BE2C (cell line): ENCODE results near the gene C3orf22.

Experiments
- DNase-seq: peaks from one replicate; pipeline ENCODE4 v3.0.0-alpha.2; 2020
- H3K27me3 ChIP-seq: fragments of 250-450 bp; sonication (Bioruptor Pico); 2 replicates; pipeline ENCODE4 v1.5.1; 2020; ENCODE audit warnings: mild to moderate bottlenecking
- H3K36me3 ChIP-seq: fragments of 250-450 bp; sonication (Bioruptor Pico); 2 replicates; pipeline ENCODE4 v1.5.1; 2020; ENCODE audit warnings: mild to moderate bottlenecking
- H3K4me1 ChIP-seq: fragments of 250-450 bp; sonication (Bioruptor Pico); 2 replicates; pipeline ENCODE4 v1.5.1; 2020
- H3K4me3 ChIP-seq: 2 replicates; pipeline ENCODE4 v1.5.1; 2011; ENCODE audit warnings: low read depth, low read length
- H3K9me3 ChIP-seq: fragments of 250-450 bp; sonication (Bioruptor Pico); 2 replicates; pipeline ENCODE4 v1.5.1; 2020
- TF ChIP-seq, protein P1 (sequence below): IDR thresholded peaks from 2 replicates; pipeline ENCODE4 v1.5.1; 2012; ENCODE audit warnings: mild to moderate bottlenecking, low read depth, low read length

The C3orf22 gene

DNA sequence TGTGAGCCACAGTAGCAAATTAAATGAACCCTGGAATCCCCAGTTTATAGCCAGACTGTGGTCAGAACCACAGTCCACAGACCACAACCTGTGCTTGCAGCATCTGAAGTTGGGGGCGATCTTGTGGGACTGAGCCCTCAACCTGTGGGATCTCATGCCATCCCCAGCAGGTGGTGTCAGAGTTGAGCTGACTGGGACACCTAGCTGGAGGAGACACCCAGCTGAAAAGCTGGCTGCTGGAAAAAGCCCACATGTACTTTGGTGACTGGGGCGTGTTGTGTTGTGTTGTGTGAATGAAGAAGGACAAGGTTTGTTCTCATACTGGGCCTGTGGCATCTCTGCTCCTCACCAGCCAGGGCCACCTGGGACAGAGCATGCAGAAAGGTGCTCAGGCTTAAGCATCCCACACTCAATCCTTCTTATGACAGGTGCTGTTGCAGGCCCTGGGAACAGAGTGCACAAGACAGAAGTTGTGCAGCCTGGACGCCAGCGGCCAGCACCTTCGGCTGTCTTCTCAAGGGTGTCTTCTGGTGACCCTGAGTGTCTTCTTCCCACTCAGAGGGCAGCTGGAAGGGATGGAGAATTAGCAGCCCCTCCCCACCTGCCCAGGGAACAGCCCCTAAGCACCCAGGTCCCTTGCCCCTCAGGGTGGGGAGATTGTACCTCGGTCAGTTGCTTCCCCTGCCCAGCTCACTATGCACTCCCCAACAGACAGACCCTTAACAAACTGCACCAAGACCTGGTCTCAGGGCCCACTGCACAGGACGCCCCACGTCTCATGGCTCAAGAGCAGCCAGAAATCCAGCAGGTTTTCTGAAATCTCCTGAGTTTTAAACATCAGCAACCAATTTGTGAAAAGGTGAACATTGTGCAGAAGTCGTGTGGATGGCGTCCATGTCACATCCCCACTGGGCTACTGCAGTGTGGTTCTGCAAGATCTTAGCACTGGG lies 39.0 kb downstream of the C3orf22 start:
- no peaks in the 10 kb centered on the region for H3K9me3 ChIP-seq

DNA sequence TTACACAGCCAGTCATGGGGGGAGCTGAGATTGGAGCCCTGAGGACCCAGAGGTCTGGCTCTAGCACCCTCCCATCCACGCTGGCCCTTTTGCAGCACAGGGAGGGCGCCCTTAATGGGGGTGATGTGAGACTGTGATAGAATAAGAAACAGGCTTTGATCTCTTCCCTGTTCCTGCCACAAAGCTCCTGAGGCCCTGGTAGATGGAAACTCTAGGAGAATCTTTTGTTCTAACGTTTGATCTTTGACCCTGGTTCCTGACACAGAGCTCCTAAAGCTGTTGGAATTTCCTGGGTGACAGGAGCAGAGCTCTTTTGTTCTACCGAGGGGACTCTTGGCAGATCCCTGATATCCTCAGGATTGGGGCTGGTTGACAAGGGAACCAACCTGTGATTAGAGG lies 40.0 kb downstream of the C3orf22 start:
- Histone ChIP-seq H3K27me3 (peaks cover 14% of the 10 kb centered on the region), H3K4me3 (no peak overlapping the region), H3K4me1 (no peaks in the 10 kb centered on the region), H3K36me3 (no peaks in the 10 kb centered on the region), H3K9me3 (no peaks in the 10 kb centered on the region)
- DNase-seq = no peak
- TF ChIP-seq, protein P1, sequence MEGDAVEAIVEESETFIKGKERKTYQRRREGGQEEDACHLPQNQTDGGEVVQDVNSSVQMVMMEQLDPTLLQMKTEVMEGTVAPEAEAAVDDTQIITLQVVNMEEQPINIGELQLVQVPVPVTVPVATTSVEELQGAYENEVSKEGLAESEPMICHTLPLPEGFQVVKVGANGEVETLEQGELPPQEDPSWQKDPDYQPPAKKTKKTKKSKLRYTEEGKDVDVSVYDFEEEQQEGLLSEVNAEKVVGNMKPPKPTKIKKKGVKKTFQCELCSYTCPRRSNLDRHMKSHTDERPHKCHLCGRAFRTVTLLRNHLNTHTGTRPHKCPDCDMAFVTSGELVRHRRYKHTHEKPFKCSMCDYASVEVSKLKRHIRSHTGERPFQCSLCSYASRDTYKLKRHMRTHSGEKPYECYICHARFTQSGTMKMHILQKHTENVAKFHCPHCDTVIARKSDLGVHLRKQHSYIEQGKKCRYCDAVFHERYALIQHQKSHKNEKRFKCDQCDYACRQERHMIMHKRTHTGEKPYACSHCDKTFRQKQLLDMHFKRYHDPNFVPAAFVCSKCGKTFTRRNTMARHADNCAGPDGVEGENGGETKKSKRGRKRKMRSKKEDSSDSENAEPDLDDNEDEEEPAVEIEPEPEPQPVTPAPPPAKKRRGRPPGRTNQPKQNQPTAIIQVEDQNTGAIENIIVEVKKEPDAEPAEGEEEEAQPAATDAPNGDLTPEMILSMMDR = no peak

More for the DNA sequence above, 39.0 kb downstream of the C3orf22 start:
- Histone ChIP-seq H3K36me3 (no peaks in the 10 kb centered on the region), H3K27me3 (peaks cover 16% of the 10 kb centered on the region), H3K4me1 (no peaks in the 10 kb centered on the region), H3K4me3 (no peak overlapping the region)
- TF ChIP-seq, protein P1 = no peak
- no peak for DNase-seq

DNA sequence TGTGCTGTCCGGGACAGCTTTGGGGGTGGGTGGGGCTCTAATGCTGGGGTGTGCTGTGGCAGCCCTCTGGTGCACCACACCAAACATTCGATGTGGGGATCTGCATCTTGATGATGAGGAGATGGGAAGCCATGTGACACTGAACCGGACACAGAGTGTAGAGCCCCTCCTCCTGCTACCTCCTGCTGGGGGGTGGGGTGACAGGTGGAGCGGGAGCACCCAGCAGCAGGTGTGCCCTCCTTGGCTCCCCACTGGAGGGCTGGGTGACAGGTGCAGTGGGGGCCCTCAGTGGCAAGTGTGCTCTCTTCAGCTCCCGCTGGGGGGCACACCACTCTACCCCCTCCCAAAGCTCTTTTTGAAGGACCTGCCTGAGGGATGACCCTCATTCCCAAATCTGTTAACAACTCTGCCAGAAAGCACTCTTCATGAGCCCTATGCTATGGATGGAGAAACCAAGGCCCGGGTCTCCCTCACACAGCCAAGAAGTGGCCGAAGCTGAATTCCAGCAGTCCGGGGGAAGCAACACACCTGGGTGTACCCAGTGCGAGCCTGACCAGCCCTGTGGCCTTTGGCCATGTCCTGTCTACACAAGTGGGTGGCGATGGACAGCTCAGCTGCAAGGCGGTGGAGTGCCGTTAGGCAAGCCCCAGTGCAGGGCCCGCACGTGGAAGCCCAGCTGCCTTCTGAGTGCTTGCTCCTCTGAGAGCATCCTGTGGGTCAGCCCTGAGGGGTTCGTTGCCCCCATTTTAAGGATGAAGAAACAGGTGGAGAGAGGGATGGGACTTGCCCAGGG lies 40.5 kb downstream of the C3orf22 start:
- H3K9me3 ChIP-seq = no peaks in the 10 kb centered on the region
- TF ChIP-seq, protein P1 = no peak
- DNase-seq = no peak
- no peaks in the 10 kb centered on the region for H3K4me1 ChIP-seq
- peaks cover 9% of the 10 kb centered on the region for H3K27me3 ChIP-seq
- H3K36me3 ChIP-seq = no peaks in the 10 kb centered on the region
- H3K4me3 ChIP-seq = no peak overlapping the region

DNA sequence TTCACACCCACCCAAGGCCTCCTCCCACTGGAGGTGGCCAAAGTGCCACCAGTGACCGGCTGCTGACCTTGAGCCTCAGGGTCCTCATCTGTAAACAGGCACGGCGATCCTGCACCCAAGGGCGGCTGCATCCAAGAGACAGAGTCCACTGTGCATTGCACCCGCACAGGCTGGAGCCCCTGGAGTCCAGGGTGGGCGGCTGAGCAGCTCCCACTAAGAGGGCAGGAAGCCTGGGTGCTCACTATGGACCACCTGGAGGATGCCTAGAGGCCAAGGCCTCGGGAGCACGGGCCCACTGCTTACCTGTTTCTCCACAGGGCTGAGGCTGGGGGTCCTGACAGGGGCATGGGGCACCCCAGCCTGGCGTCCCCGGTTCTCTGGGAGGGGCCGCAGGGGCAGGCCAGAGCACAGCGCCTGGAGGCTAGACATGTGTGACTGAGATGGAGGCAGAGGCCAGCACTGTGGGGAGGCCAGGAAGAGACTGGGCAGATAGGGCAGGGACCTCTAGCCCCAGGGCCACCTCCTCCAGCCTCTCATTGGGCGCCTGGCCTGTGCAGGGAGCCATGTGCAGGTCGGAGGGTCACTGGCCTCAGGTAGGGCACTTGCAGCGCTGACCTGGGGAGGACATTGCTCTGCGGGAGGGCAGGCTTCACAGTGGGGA lies 41.3 kb downstream of the C3orf22 start, which contains the start of gene UROC1:
UROC1 (minus strand) TSS at position 483 of the 661 bp plus-strand sequence; CDS start at position 429, 54 bp downstream.
- Histone ChIP-seq H3K4me1 (no peaks in the 10 kb centered on the region), H3K9me3 (no peaks in the 10 kb centered on the region), H3K36me3 (no peaks in the 10 kb centered on the region), H3K27me3 (peaks cover under 1% of the 10 kb centered on the region; the same call in 1 of the 2 replicates), H3K4me3 (no peak within 1 kb of the TSS)
- no peak for DNase-seq
- TF ChIP-seq, protein P1 = no peak

DNA sequence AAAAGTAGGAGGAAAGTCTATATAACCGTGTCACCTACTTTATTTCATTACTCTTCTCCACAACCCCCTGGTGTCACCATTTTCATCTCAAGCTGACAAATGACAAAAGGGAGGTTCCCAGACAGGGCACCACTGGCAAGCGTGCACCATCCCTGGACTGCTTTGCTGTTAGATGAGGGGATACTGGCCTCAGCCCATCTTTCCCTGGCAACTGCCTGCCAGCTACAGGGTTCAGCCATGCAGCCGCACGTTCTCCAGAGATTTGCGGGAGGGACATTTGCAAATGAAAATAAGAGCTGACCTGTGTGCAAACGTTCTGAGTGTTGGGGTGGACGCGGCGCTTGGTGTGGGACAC lies 41.8 kb downstream of the C3orf22 start:
- Histone ChIP-seq H3K36me3 (no peaks in the 10 kb centered on the region), H3K9me3 (no peaks in the 10 kb centered on the region), H3K4me3 (no peak overlapping the region), H3K4me1 (no peaks in the 10 kb centered on the region), H3K27me3 (no peaks in the 10 kb centered on the region)
- DNase-seq = no peak
- TF ChIP-seq, protein P1 = no peak
